H9 (cell line): Measurements from ENCODE around the gene HTT-AS. TPM values are rescaled to one million over a fixed set of nuclear protein-coding genes. Genes with fewer than 3 reads are reported as not detected.

Experiments
- DNase-seq: peaks from one replicate; pipeline ENCODE4 v3.0.0-alpha.2; 2017
- H2AFZ ChIP-seq: one replicate; pipeline ENCODE4 v1.6.1; 2013; ENCODE audit warnings: mild to moderate bottlenecking, low read length, control low read depth, moderate library complexity
- H2AK5ac ChIP-seq: 2 replicates; pipeline ENCODE4 v1.6.1; 2013; ENCODE audit warnings: low read length, control low read depth, mixed read lengths; ENCODE audit not compliant: insufficient read length
- H2BK120ac ChIP-seq: one replicate; pipeline ENCODE4 v1.6.1; 2013; ENCODE audit warnings: low read depth, mild to moderate bottlenecking, low read length, control low read depth, inconsistent platforms; ENCODE audit not compliant: poor library complexity, severe bottlenecking
- H2BK12ac ChIP-seq: 2 replicates; pipeline ENCODE4 v1.6.1; 2013; ENCODE audit warnings: low read length, control low read depth, mixed read lengths, low read depth; ENCODE audit not compliant: insufficient read length
- H2BK15ac ChIP-seq: 2 replicates; pipeline ENCODE4 v1.6.1; 2013; ENCODE audit warnings: low read depth, low read length, control low read depth
- H2BK20ac ChIP-seq: one replicate; pipeline ENCODE4 v1.6.1; 2013; ENCODE audit warnings: low read depth, mild to moderate bottlenecking, low read length, control low read depth, inconsistent platforms; ENCODE audit not compliant: poor library complexity, severe bottlenecking
- H2BK5ac ChIP-seq: 2 replicates; pipeline ENCODE4 v1.6.1; 2013; ENCODE audit warnings: low read length, control low read depth, mixed read lengths; ENCODE audit not compliant: insufficient read length
- H3K14ac ChIP-seq: 2 replicates; pipeline ENCODE4 v1.6.1; 2013; ENCODE audit warnings: low read length, control low read depth; ENCODE audit not compliant: insufficient read depth
- H3K18ac ChIP-seq: 2 replicates; pipeline ENCODE4 v1.6.1; 2013; ENCODE audit warnings: low read depth, mild to moderate bottlenecking, mixed read lengths, low read length, control low read depth; ENCODE audit not compliant: insufficient read length
- H3K23ac ChIP-seq: 2 replicates; pipeline ENCODE4 v1.6.1; 2013; ENCODE audit warnings: low read length, control low read depth, mixed read lengths, low read depth; ENCODE audit not compliant: insufficient read length
- H3K23me2 ChIP-seq: 2 replicates; pipeline ENCODE4 v1.6.1; 2013; ENCODE audit warnings: low read depth, mild to moderate bottlenecking, mixed read lengths, low read length, control low read depth; ENCODE audit not compliant: insufficient read length, poor library complexity, severe bottlenecking
- H3K27ac ChIP-seq: 2 replicates; pipeline ENCODE4 v1.5.1; 2013; ENCODE audit warnings: low read length, control low read depth, mixed read lengths, low read depth; ENCODE audit not compliant: insufficient read length
- H3K27me3 ChIP-seq: 2 replicates; pipeline ENCODE4 v1.6.1; 2013; ENCODE audit warnings: low read length, control low read depth, inconsistent platforms; ENCODE audit not compliant: insufficient read depth
- H3K4ac ChIP-seq: 2 replicates; pipeline ENCODE4 v1.6.1; 2013; ENCODE audit warnings: low read depth, mild to moderate bottlenecking, control low read depth, inconsistent platforms, low read length, moderate library complexity
- H3K4me1 ChIP-seq: 2 replicates; pipeline ENCODE4 v1.6.1; 2013; ENCODE audit warnings: low read length, control low read depth, inconsistent platforms; ENCODE audit not compliant: insufficient read depth
- H3K4me2 ChIP-seq: 2 replicates; pipeline ENCODE4 v1.6.1; 2013; ENCODE audit warnings: low read length, control low read depth, mixed read lengths; ENCODE audit not compliant: insufficient read length, insufficient read depth
- H3K56ac ChIP-seq: 2 replicates; pipeline ENCODE4 v1.6.1; 2013; ENCODE audit warnings: low read depth, mild to moderate bottlenecking, mixed read lengths, low read length, control low read depth; ENCODE audit not compliant: insufficient read length
- H3K79me1 ChIP-seq: 2 replicates; pipeline ENCODE4 v1.6.1; 2013; ENCODE audit warnings: low read depth, mild to moderate bottlenecking, moderate library complexity, low read length, control low read depth, inconsistent platforms; ENCODE audit not compliant: insufficient read depth, poor library complexity, severe bottlenecking
- H3K79me2 ChIP-seq: 2 replicates; pipeline ENCODE4 v1.6.1; 2013; ENCODE audit warnings: low read length, control low read depth, inconsistent platforms; ENCODE audit not compliant: insufficient read depth
- H3K9ac ChIP-seq: 2 replicates; pipeline ENCODE4 v1.6.1; 2013; ENCODE audit warnings: low read length, control low read depth, mixed read lengths; ENCODE audit not compliant: insufficient read length; ENCODE audit errors: extremely low read depth
- H3K9me3 ChIP-seq: one replicate; pipeline ENCODE4 v1.6.1; 2013; ENCODE audit warnings: low read depth, low read length, inconsistent platforms; ENCODE audit not compliant: control insufficient read depth
- H3T11ph ChIP-seq: one replicate; pipeline ENCODE4 v1.6.1; 2013; ENCODE audit warnings: mild to moderate bottlenecking, low read length, control low read depth, inconsistent platforms
- H4K20me1 ChIP-seq: one replicate; pipeline ENCODE4 v1.6.1; 2013; ENCODE audit not compliant: control insufficient read depth, insufficient read length, insufficient read depth
- H4K5ac ChIP-seq: 2 replicates; pipeline ENCODE4 v1.6.1; 2013; ENCODE audit warnings: low read depth, mild to moderate bottlenecking, mixed read lengths, low read length, control low read depth; ENCODE audit not compliant: insufficient read length
- H4K8ac ChIP-seq: replicated peaks from 2 replicates; pipeline ENCODE4 v1.6.1; 2013; ENCODE audit warnings: low read length, control low read depth, mixed read lengths, low read depth; ENCODE audit not compliant: insufficient read length
- H4K91ac ChIP-seq: 2 replicates; pipeline ENCODE4 v1.6.1; 2013; ENCODE audit warnings: low read depth, mild to moderate bottlenecking, moderate library complexity, mixed read lengths, low read length, control low read depth; ENCODE audit not compliant: insufficient read length
- H3K27ac Mint-ChIP-seq, 3 experiments: 2 replicates in 2 of 3; 3 replicates in 1 of 3; pipeline ENCODE4 v1.8.0; 2020 to 2021; ENCODE audit warnings: mixed read lengths in 3 of 3, mild to moderate bottlenecking in 1 of 3, moderate library complexity in 1 of 3
- H3K27me3 Mint-ChIP-seq: 2 replicates; pipeline ENCODE4 v1.8.0; 2021; ENCODE audit warnings: low read depth, mild to moderate bottlenecking, moderate library complexity, mixed read lengths
- H3K36me3 Mint-ChIP-seq, 3 experiments: 2 replicates in 2 of 3; 3 replicates in 1 of 3; pipeline ENCODE4 v1.8.0; 2020 to 2021; ENCODE audit warnings: low read depth in 3 of 3, mixed read lengths in 3 of 3; ENCODE audit not compliant: insufficient read depth in 1 of 3
- H3K4me1 Mint-ChIP-seq, 2 experiments: 2 replicates each; pipeline ENCODE4 v1.8.0; 2020; ENCODE audit warnings: mixed read lengths in 2 of 2
- H3K4me3 Mint-ChIP-seq, 2 experiments: 2 replicates in 1 of 2; 3 replicates in 1 of 2; pipeline ENCODE4 v1.8.0; 2020 to 2021; ENCODE audit warnings: mild to moderate bottlenecking in 2 of 2, mixed read lengths in 2 of 2, moderate library complexity in 1 of 2
- H3K9me3 Mint-ChIP-seq, 2 experiments: 2 replicates in 1 of 2; 3 replicates in 1 of 2; pipeline ENCODE4 v1.8.0; 2020; ENCODE audit warnings: mild to moderate bottlenecking in 2 of 2, mixed read lengths in 2 of 2, moderate library complexity in 1 of 2
- CTCF ChIP-seq: fragments of 200-600 bp; sonication (generic); conservative IDR thresholded peaks from 3 replicates; pipeline ENCODE4 v1.8.0; 2021; ENCODE audit warnings: antibody characterized with exemption, mild to moderate bottlenecking
- WGBS: extraction: QIAGEN DNeasy Blood & Tissue Kit; methylation state at CpG from one replicate; pipeline ENCODE4 v1.1.7; 2013; ENCODE audit warnings: missing lambda C conversion rate, low lambda C conversion rate, mixed read lengths; ENCODE audit not compliant: insufficient read length; ENCODE audit errors: extremely low coverage; 5-methylcytosine and 5-hydroxymethylcytosine counted together
- total RNA-seq: library from RNA; stranded (reverse); gene quantifications from 2 replicates; pipeline ENCODE4 v1.2.1, GENCODE V29; 2021

HTT-AS gene
- total RNA-seq, 1 experiment from 2014 or later, result not detected

GRCh38 chr4:3123181-3123671 is 48.9 kb upstream of the HTT-AS start:
- H3K79me1 ChIP-seq, result no peaks in the 10 kb centered on the region
- no peak for TF ChIP-seq CTCF
- no peak overlapping the region for H3K9ac ChIP-seq
- no peaks in the 10 kb centered on the region for H3K79me2 ChIP-seq
- H3K23ac ChIP-seq, result no peak overlapping the region
- H4K8ac ChIP-seq, result no peak overlapping the region
- no peaks in the 10 kb centered on the region for H3K9me3 Mint-ChIP-seq
- H3K27ac Mint-ChIP-seq, result peak overlapping the region in 1 of 3 experiments; percentile 64; a peak in 1 of 7 replicates
- H4K91ac ChIP-seq, result no peak overlapping the region
- no peak overlapping the region for H2BK12ac ChIP-seq
- no peak overlapping the region for H3K4me2 ChIP-seq
- H3K27ac ChIP-seq, result no peak overlapping the region
- no peak overlapping the region for H3K56ac ChIP-seq
- no peaks in the 10 kb centered on the region for H3K27me3 ChIP-seq
- no peaks in the 10 kb centered on the region for H4K20me1 ChIP-seq
- no peak overlapping the region for H3K14ac ChIP-seq
- no peak overlapping the region for H2BK120ac ChIP-seq
- H2BK20ac ChIP-seq, result no peak overlapping the region
- H3K4ac ChIP-seq, result no peak overlapping the region
- H3T11ph ChIP-seq, result no peak overlapping the region
- no peaks in the 10 kb centered on the region for H3K4me1 ChIP-seq
- no peak overlapping the region for H2BK15ac ChIP-seq
- H3K4me3 Mint-ChIP-seq, result no peak overlapping the region
- no CpG with 5 or more reads among the region's 3 CpGs for WGBS
- no peak overlapping the region for H2AK5ac ChIP-seq
- H3K4me1 Mint-ChIP-seq, result no peaks in the 10 kb centered on the region
- H2BK5ac ChIP-seq, result no peak overlapping the region
- peaks cover 34 to 59% (median 58%) of the 10 kb centered on the region in 3 experiments for H3K36me3 Mint-ChIP-seq
- H3K18ac ChIP-seq, result no peak overlapping the region
- H2AFZ ChIP-seq, result no peak overlapping the region
- H3K27me3 Mint-ChIP-seq, result no peaks in the 10 kb centered on the region
- H3K9me3 ChIP-seq, result no peaks in the 10 kb centered on the region
- H3K23me2 ChIP-seq, result no peaks in the 10 kb centered on the region
- H4K5ac ChIP-seq, result no peak overlapping the region
- DNase-seq, result no peak
